NOMO-1 treated with dmso at 0.1 percent for 144 hours (cell line): ENCODE measurements around the gene PDE9A.

Experiments
- DNase-seq: peaks from one replicate; lab custom pipeline; 2025; ENCODE audit not compliant: unreplicated experiment; lab: John Stamatoyannopoulos, UW

Gene PDE9A

DNA sequence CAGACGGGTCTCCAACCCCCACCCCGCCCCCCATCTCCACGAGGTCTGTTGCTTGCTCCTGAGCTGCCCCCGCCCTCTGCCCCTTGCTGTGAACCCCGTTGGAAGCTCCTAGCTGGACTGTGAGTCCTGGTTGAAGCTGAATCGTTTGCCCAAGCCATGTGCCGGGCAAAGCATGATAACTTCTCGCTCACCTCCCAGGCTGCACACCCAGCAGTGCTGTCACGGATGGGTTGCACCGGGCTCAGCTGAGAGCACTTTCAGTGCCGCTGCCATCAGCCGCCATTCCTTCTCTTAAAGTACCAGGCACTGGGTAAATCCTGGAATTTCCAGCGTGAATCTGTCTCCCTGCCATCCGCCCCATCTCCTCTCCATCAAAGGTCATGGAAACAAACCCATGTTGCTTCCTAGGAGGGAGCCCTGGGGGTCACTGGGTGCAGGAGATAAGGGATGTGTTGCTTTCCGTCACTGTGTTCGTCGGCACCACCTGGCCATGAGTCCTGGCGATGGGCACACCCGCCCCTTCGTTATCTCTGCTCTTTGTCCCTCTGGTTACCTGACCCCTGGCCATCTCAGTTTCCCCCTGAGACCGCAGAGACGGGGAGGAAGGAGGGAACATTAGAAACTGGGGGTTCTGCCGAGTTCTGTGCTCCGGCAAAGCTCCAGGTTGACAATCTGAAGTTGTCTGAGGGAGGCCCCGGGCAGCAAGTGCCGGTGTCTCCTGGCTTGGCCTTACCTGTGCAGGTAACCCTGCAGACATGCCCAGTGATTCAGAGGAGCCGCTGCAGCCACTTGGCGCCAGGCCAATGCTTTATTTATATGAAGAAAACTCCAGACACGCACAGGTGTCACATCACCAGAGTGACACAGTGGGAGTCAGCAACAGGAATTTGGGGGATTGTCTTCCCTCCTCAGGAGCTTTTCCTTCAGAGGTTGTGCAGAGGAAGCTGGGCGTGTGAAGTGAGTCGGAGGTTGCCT lies 2.7 kb downstream of the PDE9A start:
- no peak for DNase-seq

DNA sequence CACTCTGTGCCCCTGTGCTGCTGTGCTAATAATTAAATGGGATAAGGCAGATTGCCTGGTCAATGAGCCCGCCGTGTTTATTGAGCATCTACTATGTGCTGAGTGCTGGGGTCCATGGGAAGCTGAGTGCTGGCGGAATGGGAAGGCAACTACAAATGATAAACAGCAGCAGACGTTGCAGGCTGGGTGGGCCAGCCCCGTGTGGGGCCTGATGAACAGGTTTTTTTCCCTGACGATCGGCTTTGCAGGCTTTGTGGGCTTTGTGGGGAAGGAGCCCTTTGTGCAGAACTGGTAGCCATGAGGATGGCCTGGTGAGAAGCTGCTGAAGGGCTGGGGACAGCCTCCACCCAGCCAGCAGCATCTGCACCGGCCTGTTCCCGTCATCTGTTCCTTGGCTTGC lies 3.5 kb downstream of the PDE9A start:
- DNase-seq = no peak

DNA sequence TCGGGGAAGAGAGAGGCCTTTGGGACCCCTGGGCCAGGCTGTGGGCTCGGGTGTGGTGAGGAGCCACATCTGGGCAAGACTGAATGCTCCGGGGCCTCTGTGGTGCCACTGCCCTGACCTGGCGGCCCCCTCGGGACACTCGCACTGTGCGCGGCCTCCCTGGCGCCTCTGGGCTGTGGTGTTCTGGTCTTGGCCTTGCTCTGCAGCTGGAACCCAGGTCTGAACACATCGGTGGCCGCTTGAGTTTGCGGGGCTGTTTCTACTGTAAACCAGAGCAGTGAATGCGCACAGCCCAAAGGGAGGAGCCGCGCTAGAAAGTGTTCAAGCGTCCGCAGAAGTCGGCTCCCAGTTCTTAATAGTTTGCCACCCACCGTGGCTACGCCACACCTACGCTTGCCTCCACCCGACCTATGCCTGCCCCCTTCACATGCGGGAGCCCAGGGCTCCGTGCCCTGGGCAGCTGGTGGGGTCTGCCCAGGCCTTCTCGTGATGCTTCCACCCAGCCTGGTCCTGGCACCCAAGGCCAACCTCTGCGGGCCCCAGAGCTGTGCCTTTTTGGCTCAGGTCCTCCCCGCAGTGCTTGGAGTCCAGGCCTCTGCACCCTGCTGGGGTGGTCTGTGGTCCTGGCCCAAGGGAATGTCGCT lies 4.4 kb downstream of the PDE9A start:
- no peak for DNase-seq

DNA sequence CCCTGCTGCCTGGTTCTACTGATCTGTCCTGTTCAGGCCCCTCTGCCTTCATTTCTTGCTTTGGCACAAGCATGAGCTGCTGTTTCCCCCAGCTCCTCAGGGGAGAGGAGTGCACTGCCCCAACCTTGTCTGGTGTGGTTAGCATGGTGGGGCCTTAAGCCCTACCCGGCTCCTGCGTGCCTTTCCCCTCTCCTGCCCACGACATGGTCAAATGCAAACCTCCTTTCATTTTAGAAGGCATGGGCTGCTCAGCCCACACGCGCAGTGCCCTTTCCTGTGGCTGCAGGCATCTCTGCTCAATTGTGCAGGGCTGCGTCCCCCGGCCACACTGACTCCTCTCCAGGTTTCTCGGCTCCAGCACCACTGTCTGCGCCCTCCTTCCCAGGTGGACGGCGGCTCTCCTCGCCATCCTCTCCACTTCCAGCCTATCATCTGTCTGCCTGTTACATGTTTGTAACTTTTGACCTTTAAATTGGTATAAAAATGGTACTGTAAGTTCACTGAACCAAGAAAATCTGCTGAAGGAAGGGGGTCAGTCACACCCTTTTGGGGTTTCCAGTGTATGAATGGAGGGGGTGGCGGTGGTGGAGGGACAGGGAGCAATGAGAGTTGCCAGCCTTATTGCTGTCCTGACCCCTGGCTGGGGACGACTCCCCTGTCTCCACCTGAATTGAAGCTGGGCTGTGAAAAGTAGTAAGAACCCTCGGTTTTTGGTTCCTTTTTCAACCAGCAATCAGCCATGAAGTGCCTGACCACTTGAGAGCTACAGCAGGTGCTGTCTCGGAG lies 5.1 kb downstream of the PDE9A start:
- no peak for DNase-seq

DNA sequence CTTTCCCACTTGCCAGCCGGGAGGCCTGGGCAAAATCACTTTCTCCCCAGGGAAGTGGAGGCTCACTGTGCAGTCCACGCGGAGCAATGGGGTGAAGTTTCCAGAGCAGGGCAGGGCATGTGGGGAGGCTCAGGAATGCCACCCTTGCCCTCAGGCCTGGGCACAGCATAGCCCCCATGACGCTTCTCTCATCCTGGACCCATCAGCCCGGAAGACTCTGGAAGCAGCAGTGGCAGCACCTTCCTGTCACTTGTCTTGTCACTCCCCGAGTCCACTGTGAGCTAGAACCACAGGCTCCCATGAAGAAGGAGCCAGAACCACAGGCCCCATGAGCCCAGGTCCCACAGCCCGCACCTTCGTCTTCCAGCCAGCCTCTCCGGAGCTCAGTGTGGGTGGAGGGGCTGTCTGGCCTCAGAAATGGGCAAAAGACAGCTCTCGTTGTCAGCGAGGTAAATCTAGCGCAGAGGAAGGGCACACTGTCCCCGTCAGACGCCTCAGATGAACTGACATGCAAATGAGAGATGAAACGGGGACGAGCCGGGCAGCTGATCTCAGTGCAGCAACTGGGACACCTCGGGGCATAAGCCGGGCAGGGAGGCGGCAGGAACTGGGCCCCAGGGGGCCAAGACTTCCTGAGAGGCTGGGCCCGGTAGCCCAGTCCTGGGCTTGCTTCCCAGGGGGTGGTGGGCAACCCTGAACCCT lies 6.1 kb downstream of the PDE9A start:
- DNase-seq = no peak

DNA sequence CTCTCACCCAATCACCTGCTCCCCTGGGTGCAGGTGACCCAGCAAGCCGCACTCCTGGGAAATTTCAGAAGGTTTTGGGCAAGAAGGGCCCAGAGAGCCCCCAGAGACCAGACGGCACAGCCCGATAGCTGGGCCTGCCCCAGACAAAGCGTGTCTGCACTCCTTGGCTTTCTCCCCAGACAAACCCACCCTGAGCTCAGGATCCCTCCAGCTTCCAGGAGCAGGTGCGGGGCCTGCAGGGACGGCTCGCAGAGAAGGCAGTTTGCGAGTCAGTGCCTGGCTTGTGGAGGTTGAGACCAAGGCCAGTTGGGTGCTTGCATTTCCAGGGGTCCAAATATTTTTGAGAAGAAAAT lies 6.7 kb downstream of the PDE9A start:
- DNase-seq = no peak

DNA sequence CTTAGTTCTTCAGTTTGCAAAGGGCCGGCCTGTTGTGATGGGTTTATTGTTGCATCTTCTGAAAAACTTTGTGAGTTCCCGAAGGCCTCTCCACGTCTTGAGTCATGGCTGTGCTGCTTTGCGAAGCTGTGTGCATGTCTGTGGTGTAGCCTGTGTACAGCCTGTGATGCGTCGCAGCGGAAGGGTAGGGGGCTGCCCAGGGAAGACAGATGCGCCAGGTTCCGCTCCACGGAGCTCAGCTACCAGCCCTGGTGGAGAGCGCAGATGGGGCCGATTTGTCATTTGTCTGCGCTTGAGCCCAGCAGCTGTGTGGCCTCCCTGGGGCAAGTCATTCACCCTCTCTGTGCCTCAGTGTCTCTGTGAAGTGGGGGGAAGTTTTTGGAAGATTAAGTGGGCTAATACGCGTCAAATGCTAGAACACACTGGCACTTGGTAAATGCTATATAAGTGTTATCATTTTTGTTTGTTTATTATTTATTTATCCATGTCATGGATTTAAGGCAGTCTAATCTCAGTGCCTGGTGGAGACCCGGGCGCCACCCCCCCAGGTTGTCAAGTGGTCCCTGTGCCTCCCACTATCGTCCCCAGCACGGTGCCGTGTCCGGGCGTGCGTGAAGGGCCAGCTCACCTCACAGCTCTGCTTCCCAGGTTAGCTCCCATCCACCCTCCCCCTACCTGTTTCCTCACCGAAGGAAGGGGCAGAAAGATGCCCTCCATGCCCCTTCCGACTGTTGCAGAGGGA lies 8.4 kb downstream of the PDE9A start:
- no peak for DNase-seq

DNA sequence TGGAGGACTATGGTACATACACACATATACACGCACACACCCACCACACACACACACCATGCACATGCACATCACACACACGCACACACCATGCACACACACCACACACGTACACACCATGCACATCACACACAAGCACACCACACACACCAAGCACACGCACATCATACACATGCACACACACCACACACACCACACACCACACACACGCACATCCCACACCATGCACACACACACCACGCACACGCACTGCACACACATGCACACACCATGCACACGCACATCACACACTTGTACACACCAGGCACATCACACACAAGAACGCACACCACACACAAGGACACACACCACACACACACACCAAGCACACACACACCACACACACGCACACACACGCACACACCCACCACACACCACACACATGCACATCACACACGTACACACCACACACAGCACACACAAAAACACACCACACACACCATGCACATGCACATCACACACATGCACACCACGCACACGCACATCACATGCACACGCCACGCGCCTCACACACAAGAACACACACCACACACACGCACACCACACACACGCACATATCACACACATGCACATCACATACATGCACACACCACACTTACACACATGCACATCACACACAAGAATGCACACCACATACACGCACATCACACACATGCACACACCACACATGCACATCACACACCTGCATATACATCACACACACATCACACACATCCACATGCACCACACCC lies 9.2 kb downstream of the PDE9A start:
- no peak for DNase-seq

DNA sequence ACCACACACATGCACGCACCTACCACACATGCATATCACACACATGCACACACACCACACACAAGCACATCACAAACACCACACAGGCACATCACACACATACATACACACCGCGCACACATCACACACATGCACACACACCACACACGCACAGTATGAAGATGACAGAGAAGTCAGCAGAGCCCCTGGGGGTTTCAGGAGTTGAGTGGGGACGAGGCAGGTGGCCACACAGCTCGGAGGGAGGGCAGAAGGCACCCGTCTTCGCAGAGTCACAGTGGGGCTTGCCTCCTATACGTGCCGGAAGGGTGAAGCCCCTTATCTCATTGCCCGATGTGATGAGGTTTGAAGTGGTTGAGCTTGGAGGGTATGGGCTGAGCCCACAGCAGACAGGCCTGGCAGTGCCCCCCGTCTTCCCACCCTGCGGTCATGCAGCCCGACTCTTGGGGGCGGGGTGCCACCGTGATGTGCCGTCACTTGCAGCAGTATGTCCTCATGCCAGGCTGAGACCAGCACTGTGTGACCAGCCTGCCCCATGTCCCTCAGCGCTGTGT lies 9.9 kb downstream of the PDE9A start:
- no peak for DNase-seq

DNA sequence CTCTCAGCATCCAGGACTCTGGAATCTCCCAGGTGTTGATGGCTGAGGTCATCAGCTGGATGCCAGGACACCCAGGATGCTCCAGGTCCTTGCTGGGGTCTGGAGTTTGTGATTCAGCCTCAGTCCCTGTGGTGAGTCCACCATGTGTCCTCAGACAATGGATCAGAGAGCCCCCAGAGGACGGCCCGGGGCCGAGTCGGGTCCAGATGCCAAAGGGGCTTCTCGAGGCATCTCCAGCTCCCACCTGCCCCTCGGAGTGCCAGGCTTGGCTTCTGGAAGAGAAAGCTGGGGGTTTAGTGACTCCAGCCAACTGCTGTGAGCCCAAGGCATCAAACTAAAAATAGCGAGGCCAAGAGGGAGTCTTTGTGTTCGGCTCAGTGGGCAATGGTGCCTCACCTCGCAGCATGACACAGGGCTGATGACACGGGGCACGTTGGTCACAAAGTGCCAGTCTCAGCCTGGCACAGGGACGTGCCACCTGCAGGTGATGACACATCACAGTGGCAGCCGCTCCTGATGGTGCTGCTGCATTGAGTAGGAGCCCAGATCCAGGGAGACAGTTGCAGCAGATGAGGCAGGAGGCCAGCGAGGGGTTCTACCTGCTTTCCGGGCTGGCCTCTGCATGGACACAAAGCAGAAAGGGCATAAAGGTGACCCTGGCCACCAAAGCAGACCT lies 10.6 kb downstream of the PDE9A start:
- DNase-seq = no peak

DNA sequence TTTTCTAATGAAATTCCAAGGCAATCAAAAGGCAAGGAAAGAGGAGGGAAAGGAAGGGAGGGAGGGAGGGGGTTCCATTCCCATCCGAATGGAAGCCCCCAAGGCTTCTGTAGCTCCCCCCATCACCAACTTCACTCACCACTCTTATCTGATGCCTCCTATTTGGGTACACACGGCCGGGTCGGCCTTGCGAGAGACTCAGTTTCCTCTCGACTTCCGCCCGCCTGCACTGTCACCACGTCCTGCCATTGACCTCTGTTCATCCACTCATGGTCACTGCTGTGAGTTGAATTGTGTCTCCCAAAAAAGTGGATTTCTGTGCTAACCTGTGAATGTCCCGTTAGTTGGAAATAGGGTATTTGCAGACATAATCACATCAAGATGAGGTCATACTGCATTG lies 11.2 kb downstream of the PDE9A start:
- DNase-seq = no peak

DNA sequence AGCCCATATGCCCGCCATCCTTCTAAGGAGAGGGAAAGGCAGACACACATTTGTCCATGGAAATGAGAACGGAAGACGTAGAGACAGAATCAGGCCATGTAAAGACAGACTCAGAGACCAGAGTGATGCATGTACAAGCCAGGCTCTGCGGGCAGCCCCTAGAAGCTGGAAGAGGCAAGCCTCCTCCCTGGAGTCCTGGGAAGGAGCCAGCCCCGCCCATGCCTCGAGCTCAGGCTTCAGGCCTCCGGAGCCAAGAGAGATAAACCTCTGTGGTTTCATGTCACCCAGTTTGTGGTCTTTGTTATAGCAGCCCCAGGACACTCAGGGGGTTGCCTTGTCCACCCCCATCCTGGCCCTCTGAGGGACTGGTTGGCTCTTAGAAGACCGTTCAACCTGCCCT lies 11.6 kb downstream of the PDE9A start:
- no peak for DNase-seq

DNA sequence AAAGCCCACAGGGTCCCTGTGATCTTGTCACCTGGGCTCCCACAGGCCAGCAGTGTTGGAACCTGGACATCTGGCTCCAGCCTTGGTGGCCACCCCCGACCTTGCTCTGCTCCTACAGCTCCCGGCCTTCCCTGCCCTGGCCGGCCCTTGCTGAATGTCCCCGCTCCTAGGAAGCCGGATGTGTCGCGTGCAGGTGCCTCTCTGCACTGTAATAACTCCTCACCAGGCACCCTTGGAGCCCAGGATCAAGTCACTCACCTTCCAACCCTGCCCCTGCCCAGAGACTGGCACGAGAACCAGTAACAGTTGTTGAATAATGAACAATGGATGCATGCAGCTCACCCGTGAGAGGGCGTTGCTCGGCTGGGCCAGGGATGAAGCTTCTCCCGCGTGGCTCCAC lies 12.1 kb downstream of the PDE9A start:
- DNase-seq = no peak

DNA sequence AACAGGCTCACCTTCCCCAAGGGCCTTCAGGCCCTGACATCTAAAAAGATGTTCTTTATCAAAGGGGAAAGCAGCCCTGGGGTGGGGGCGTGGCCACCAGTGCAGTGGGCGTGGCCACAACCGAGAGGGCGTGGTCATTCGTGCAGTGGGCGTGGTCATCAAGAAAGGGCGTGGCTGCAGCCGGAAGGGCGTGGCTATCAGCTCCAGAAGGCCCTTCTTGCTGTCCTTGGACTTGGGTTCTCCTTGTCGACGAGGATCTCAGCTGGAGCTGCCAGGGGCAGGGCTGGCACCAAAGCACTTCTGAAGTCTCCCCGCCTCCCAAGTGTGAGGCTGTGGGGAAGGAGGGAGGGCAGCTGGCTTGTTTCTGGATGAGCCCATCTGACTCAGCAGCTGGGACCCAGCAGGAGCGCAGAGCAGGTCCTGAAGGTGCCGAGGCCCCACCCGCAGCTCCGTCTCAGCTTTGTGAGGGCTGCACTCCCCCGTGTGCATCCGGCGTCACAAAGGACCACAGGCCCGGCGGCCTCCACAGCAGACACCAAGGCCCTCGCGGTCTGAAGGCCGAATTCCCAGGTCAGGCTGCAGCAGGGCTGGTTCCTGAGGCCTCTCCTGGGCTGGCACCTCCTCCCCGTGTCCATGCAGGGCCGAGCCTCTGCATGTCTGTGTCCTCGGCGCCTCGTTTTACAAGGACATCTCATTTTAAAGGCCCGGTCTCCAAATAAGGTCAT lies 12.8 kb downstream of the PDE9A start:
- no peak for DNase-seq

DNA sequence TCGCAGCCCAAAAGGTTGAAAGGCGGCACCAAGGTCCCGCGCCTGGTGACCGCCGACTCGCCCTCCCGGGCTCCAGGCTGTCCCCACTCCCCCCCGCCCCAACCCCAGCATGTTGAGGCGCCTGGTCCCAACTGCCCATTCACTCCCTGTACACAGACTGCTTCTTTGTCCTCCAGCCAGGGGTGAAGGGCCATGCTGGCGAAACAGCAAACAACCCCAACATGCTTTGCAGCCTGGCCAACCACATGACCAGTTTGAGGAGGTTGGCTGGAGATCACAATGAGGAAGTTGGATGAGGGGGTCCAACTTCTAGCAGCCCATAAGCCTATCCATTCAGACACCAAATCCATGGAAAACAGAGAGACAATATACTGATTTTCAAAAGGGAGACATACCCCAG lies 13.5 kb downstream of the PDE9A start:
- no peak for DNase-seq

DNA sequence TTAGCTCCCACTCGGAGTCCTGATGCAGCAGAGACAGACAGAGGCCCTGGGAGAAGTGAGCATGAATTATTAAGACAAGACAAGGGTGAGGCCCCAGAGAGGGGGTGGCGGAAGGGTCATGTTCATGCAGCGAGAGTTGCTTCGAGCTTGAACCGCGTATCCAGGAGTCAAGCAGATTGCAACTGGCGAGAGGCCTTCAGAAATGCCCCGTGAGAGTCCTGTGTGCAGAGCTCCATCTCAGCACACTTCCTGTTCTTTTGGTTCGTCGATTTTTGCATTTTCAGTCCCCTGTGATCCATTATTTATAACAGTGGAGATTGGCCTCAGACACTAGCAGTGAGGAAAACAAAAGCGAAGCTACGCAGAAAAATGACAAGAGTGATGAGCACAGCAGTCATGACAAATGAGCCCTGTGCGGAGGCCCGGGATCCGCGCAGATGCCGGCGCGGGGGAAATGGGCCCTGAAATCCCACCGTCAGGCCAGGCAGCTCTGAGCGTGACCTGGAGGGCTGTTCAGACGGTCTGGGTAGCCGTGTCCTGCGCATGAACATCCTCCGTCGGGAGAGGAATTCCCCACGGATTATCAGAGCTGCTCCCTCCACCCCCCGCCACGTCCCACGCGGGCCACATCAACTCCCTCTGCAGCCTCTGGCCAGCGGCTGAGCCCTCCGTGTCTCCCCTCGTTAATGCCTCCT lies 15.0 kb downstream of the PDE9A start:
- DNase-seq = no peak

DNA sequence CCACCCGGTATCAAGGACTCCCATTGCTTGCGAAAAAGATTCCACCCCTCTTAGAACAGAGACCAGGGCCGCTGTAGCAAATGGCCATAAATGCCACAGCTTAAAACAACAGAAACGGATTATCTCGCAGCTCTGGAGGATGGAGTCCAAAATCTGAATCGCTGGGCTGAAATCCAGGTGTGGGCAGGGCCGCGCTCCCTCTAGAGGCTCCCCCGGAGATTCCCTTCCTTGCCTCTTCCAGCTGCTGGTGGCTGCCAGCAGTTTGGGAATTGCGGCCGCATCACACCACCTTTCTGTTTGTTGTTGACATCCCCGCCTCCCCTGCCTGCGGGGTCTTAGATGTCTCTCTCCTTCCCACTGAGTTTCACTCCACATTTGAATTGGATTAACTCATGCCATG lies 15.6 kb downstream of the PDE9A start:
- no peak for DNase-seq
